Measurements from ENCODE around the gene NID2.

The NID2 gene

DNA sequence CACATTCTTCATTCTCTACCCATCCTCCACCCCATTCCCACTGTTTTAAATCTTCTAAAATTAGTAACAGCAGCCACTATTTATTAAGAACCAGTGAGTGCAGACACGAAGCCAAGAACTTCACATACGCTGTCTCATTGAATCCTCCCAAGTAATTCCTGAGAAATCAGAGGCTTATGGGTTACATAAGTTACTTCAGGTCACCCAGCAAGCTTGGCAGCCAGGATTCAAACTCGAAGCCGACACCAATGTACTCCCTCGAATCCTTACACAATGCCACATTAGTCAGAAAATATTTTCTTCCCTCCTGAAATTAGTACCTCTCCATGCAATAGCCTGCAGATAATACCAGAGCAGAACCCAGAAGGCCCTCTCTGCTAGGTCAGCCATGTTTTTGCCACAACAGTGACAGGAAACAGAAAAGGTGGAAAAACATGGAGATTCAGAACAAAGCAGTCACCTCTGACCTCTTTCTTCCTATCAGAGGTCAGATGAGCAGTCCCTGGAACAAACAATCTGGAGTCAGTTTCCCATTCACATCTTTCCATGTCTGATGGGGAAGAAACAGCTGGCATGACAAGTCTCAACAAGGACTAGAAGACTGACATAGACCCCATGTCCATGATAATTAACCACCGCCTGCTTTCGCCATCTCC lies 16.4 kb downstream of the NID2 start:
- TF ChIP-seq ZNF274 (IDR thresholded peaks at IDR 0.05; ENCODE audit: low read depth, low read length), result no peak
- TF ChIP-seq SUZ12 (IDR thresholded peaks at IDR 0.05; ENCODE audit: extremely low read depth, insufficient read depth, insufficient read length), result no peak
- TF ChIP-seq YY1 (IDR thresholded peaks at IDR 0.05; ENCODE audit: insufficient read depth, insufficient read length), result no peak

DNA sequence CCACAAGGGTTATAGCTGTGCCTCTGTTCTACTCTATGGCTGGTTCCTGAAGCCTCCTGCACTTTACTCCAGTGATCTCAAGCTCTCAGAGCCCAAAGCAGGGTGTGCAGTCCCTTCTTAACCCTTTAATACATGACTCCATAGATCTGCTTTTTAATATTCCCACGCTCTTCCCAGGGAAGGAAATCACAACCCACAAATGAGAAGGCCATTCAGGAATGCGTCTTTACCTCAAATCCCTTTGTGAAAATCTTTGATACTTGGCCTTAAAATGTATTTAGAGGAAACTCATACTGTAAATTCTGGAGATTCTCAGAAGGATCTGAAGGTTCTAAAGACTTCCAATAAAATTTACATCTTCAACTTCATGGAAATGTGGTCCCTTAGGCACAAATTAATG lies 17.0 kb downstream of the NID2 start:
- Histone ChIP-seq H3K4me1 (ENCODE audit: insufficient read depth, insufficient read length) (no peaks in the 10 kb centered on the region), H3K4me3 (ENCODE audit: insufficient read length, low read depth) (no peak overlapping the region), H3K9ac (ENCODE audit: insufficient read length, low read depth) (no peak overlapping the region), H3K36me3 (ENCODE audit: insufficient read depth, insufficient read length, low read length) (no peaks in the 10 kb centered on the region), H3K27me3 (ENCODE audit: insufficient read depth, insufficient read length) (no peaks in the 10 kb centered on the region), H3K9me3 (ENCODE audit: insufficient read depth, low read length) (no peaks in the 10 kb centered on the region)
- TF ChIP-seq ZNF274 (IDR thresholded peaks at IDR 0.05; ENCODE audit: low read depth, low read length) (no peak), YY1 (IDR thresholded peaks at IDR 0.05; ENCODE audit: insufficient read depth, insufficient read length) (no peak), SUZ12 (IDR thresholded peaks at IDR 0.05; ENCODE audit: extremely low read depth, insufficient read depth, insufficient read length) (no peak)
- no peak for DNase-seq (ENCODE audit: low read depth, low spot score)

More for the DNA sequence above, 16.4 kb downstream of the NID2 start:
- Histone ChIP-seq H3K36me3 (ENCODE audit: insufficient read depth, insufficient read length, low read length) (no peaks in the 10 kb centered on the region), H3K4me3 (ENCODE audit: insufficient read length, low read depth) (no peak overlapping the region), H3K9me3 (ENCODE audit: insufficient read depth, low read length) (no peaks in the 10 kb centered on the region), H3K9ac (ENCODE audit: insufficient read length, low read depth) (no peak overlapping the region), H3K27me3 (ENCODE audit: insufficient read depth, insufficient read length) (no peaks in the 10 kb centered on the region), H3K4me1 (ENCODE audit: insufficient read depth, insufficient read length) (no peaks in the 10 kb centered on the region)
- no peak for DNase-seq (ENCODE audit: low read depth, low spot score)

DNA sequence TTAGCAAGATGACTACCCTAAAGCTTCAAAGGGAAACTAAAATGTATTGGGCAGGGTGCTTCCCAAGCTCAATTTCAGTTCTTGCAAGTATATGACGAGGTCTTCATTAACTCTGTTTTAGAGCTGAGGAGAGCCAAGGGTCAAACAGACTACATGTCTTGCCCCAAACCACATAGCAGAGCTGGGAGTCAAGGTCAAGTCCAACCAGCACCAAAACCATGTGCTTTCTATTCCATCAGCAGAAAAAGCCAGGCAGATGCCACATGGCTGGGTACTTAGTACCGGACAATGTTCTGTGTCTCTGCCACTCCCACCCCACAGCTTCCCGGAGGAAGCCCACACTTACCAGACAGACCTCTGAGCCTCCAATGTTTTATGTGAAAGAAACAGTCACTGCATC lies 17.6 kb downstream of the NID2 start:
- Histone ChIP-seq H3K9me3 (ENCODE audit: insufficient read depth, low read length) (no peaks in the 10 kb centered on the region), H3K4me3 (ENCODE audit: insufficient read length, low read depth) (no peak overlapping the region), H3K27me3 (ENCODE audit: insufficient read depth, insufficient read length) (no peaks in the 10 kb centered on the region), H3K36me3 (ENCODE audit: insufficient read depth, insufficient read length, low read length) (no peaks in the 10 kb centered on the region), H3K4me1 (ENCODE audit: insufficient read depth, insufficient read length) (no peaks in the 10 kb centered on the region), H3K9ac (ENCODE audit: insufficient read length, low read depth) (no peak overlapping the region)
- TF ChIP-seq YY1 (IDR thresholded peaks at IDR 0.05; ENCODE audit: insufficient read depth, insufficient read length), result no peak
- TF ChIP-seq ZNF274 (IDR thresholded peaks at IDR 0.05; ENCODE audit: low read depth, low read length), result no peak
- TF ChIP-seq SUZ12 (IDR thresholded peaks at IDR 0.05; ENCODE audit: extremely low read depth, insufficient read depth, insufficient read length), result no peak
- no peak for DNase-seq (ENCODE audit: low read depth, low spot score)

DNA sequence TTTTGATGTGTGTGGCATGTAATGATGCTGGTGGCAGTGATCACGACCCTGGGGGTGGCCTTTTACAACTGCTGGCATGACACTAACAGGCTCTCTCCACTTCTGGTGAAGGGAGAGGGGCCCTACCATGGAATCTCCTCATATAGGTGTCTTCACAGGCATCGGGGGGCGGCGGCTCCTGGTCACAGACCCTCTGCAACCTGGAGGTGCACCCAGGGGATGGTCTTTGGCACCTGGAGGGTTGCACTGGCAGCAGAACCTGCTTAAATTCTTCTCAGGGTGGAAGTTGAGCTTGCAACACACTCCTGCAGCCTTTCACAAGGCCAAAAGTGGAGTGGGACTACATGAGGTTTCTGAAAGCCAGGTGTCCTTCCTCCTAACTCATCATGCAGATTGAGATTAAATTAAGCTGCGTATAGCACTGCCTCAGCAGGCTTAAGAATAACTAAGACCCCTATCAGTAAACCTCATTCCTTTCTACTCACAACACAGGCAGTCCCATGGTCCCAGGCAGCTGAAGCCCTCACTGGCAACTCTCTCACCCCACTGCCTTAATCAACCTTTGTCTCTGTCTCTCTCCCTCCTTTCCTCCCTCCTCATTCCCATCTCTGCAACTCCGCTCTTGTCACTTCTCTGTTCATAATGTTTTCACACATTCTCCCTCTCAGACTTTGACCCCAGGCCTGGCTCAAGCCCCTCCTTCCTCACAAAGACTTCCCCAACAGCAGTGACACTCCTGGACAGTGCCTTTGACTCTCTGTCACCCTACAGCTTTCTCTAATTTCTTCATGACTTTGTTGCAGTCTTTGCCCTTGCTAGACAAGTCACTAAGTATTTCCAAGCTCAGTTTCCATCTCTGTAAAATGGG lies 18.9 kb downstream of the NID2 start:
- H3K27me3 ChIP-seq (ENCODE audit: insufficient read depth, insufficient read length), result no peaks in the 10 kb centered on the region
- DNase-seq (ENCODE audit: low read depth, low spot score), result no peak
- no peaks in the 10 kb centered on the region for H3K4me1 ChIP-seq (ENCODE audit: insufficient read depth, insufficient read length)
- H3K9me3 ChIP-seq (ENCODE audit: insufficient read depth, low read length), result no peaks in the 10 kb centered on the region
- H3K9ac ChIP-seq (ENCODE audit: insufficient read length, low read depth), result no peak overlapping the region
- no peaks in the 10 kb centered on the region for H3K36me3 ChIP-seq (ENCODE audit: insufficient read depth, insufficient read length, low read length)
- H3K4me3 ChIP-seq (ENCODE audit: insufficient read length, low read depth), result no peak overlapping the region
- TF ChIP-seq YY1 (IDR thresholded peaks at IDR 0.05; ENCODE audit: insufficient read depth, insufficient read length), result no peak
- no peak for TF ChIP-seq SUZ12 (IDR thresholded peaks at IDR 0.05; ENCODE audit: extremely low read depth, insufficient read depth, insufficient read length)
- no peak for TF ChIP-seq ZNF274 (IDR thresholded peaks at IDR 0.05; ENCODE audit: low read depth, low read length)

DNA sequence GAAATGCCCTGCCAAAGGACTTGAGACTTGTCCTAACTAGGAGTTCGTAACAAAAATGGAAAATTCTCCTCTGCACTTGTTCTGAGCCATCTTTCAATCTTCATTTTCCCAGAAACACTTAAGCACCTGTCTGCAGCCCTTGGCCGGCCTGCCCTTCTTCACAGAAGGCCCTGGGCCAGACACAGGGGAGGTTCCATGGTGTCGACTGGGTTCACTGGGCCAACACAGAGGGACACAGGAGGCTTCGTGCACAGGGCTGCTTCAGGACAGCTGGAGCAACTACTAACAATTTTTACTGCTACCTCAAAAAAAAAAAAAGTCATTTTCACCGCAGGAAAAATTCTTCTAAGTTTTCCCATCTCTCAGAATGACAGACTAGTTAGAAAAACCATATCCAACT lies 19.6 kb downstream of the NID2 start:
- Histone ChIP-seq H3K4me1 (ENCODE audit: insufficient read depth, insufficient read length) (no peaks in the 10 kb centered on the region), H3K9ac (ENCODE audit: insufficient read length, low read depth) (no peak overlapping the region), H3K4me3 (ENCODE audit: insufficient read length, low read depth) (no peak overlapping the region), H3K36me3 (ENCODE audit: insufficient read depth, insufficient read length, low read length) (no peaks in the 10 kb centered on the region), H3K9me3 (ENCODE audit: insufficient read depth, low read length) (no peaks in the 10 kb centered on the region), H3K27me3 (ENCODE audit: insufficient read depth, insufficient read length) (no peaks in the 10 kb centered on the region)
- no peak for DNase-seq (ENCODE audit: low read depth, low spot score)
- no peak for TF ChIP-seq SUZ12 (IDR thresholded peaks at IDR 0.05; ENCODE audit: extremely low read depth, insufficient read depth, insufficient read length)

DNA sequence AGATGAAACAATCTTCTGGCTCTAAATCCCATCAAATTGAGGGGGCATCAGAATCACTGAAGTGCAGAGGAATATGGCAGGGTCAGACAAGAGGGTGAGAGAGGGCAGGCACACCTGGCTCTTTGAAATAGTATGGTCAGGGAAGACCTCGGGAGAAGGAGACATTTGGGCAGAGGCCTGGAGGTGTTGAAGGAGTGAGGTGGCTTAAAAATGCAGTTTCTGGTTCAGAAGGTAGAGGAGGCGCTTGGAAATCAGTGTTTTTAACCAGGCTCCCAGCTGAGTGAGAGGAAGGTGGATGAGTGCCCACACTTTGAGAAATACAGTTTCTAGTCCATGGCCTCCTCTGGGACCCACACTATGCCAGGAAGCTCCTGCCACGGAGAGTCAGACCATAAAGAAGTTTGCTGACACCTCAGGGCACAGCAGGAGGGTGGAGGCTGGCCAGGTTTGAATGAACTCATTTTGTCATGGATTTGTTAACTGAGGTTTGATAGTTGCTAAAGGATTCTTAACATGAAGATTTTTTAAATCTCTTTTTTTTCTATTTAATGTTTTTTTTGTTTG lies 20.1 kb downstream of the NID2 start:
- H3K27me3 ChIP-seq (ENCODE audit: insufficient read depth, insufficient read length), result no peaks in the 10 kb centered on the region
- DNase-seq (ENCODE audit: low read depth, low spot score), result no peak
- H3K36me3 ChIP-seq (ENCODE audit: insufficient read depth, insufficient read length, low read length), result no peaks in the 10 kb centered on the region
- H3K4me3 ChIP-seq (ENCODE audit: insufficient read length, low read depth), result no peak overlapping the region
- H3K9me3 ChIP-seq (ENCODE audit: insufficient read depth, low read length), result no peaks in the 10 kb centered on the region
- TF ChIP-seq SUZ12 (IDR thresholded peaks at IDR 0.05; ENCODE audit: extremely low read depth, insufficient read depth, insufficient read length) (no peak), YY1 (IDR thresholded peaks at IDR 0.05; ENCODE audit: insufficient read depth, insufficient read length) (no peak), ZNF274 (IDR thresholded peaks at IDR 0.05; ENCODE audit: low read depth, low read length) (no peak)
- H3K9ac ChIP-seq (ENCODE audit: insufficient read length, low read depth), result no peak overlapping the region
- no peaks in the 10 kb centered on the region for H3K4me1 ChIP-seq (ENCODE audit: insufficient read depth, insufficient read length)

DNA sequence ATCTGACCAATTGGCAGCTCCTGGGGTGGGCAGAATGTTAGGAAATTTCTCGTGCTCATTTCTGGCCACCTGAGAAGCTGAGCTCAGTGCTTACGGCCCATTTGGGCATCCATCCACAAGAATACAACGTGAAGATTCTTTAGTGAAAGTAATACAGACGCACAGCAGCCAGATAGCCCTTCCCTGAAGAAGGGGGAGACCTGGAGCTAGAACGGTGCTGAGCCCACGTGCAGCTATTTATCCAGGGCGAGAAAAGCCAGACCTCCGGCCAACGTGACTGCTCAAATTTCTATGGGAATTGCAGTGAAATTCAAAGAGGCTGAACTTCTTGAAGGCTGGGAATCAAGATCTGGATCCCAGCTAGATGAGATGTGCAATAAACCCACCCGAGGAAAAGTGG lies 20.7 kb downstream of the NID2 start:
- Histone ChIP-seq H3K27me3 (ENCODE audit: insufficient read depth, insufficient read length) (no peaks in the 10 kb centered on the region), H3K4me3 (ENCODE audit: insufficient read length, low read depth) (no peak overlapping the region), H3K9me3 (ENCODE audit: insufficient read depth, low read length) (no peaks in the 10 kb centered on the region), H3K36me3 (ENCODE audit: insufficient read depth, insufficient read length, low read length) (no peaks in the 10 kb centered on the region), H3K4me1 (ENCODE audit: insufficient read depth, insufficient read length) (no peaks in the 10 kb centered on the region), H3K9ac (ENCODE audit: insufficient read length, low read depth) (no peak overlapping the region)
- DNase-seq (ENCODE audit: low read depth, low spot score), result no peak
- no peak for TF ChIP-seq YY1 (IDR thresholded peaks at IDR 0.05; ENCODE audit: insufficient read depth, insufficient read length)
- no peak for TF ChIP-seq SUZ12 (IDR thresholded peaks at IDR 0.05; ENCODE audit: extremely low read depth, insufficient read depth, insufficient read length)
- TF ChIP-seq ZNF274 (IDR thresholded peaks at IDR 0.05; ENCODE audit: low read depth, low read length), result no peak
